B cell (primary cell): Measurements from ENCODE around the gene CXXC4. TPM values are rescaled to one million over a fixed set of nuclear protein-coding genes. Genes with fewer than 3 reads are reported as not detected.

Source experiments
- ATAC-seq: fragments of 200-7000 bp; cut with Tn5 transposase; one replicate; pipeline ENCODE4 v1.10.0; 2021; ENCODE audit warnings: low read depth, mild to moderate bottlenecking, moderate number of reproducible peaks, moderate library complexity
- CTCF ChIA-PET: fragments of 350-600 bp; sonication (Branson Sonifier 250); formaldehyde crosslinking; loops from one replicate; lab custom pipeline; 2021; ENCODE audit warnings: antibody characterized with exemption, inconsistent platforms; lab: Charles Lee
- POLR2A ChIA-PET: fragments of 350-600 bp; sonication (Branson Sonifier 250); formaldehyde crosslinking; loops from one replicate; lab custom pipeline; 2021; ENCODE audit warnings: antibody characterized with exemption; lab: Charles Lee
- DNase-seq: peaks from one replicate; pipeline ENCODE4 v3.0.0; 2013
- H2AFZ ChIP-seq: 2 replicates; pipeline ENCODE4 v1.6.1; 2012; ENCODE audit warnings: mild to moderate bottlenecking, low read depth, low read length; ENCODE audit not compliant: insufficient read depth, poor library complexity, severe bottlenecking
- H3K27ac ChIP-seq, 2 donors: 1 replicate in 1 of 2; 2 replicates in 1 of 2; pipeline ENCODE4 v1.5.1; 2012 to 2013; ENCODE audit warnings: low read length in 2 of 2, mild to moderate bottlenecking in 2 of 2, moderate library complexity in 1 of 2
- H3K27me3 ChIP-seq, 4 experiments: fragments of 200-600 bp in 1 of 4; sonication (generic) in 1 of 4; replicated peaks in 1 of 4; 1 replicate in 2 of 4; 2 replicates in 2 of 4; pipeline versions ENCODE4 v1.6.1 to v1.7.0; 2013 to 2016; ENCODE audit warnings: low read length in 3 of 4, mild to moderate bottlenecking in 2 of 4, mixed read lengths in 1 of 4, moderate library complexity in 1 of 4; ENCODE audit not compliant: insufficient read depth in 4 of 4, control insufficient read depth in 3 of 4; ENCODE audit errors: control extremely low read depth in 1 of 4
- H3K36me3 ChIP-seq, 2 experiments: replicated peaks in 1 of 2; 1 replicate in 1 of 2; 2 replicates in 1 of 2; pipeline versions ENCODE4 v1.6.1 to v1.7.1; 2013; ENCODE audit warnings: low read length in 1 of 2; ENCODE audit not compliant: insufficient read depth in 2 of 2, control insufficient read depth in 1 of 2; ENCODE audit errors: control extremely low read depth in 1 of 2, extremely low read depth in 1 of 2
- H3K4me1 ChIP-seq, 2 donors: fragments of 200-600 bp in 1 of 2; sonication (generic) in 1 of 2; 1 replicate in 1 of 2; 2 replicates in 1 of 2; pipeline versions ENCODE4 v1.5.1 to v1.6.1; 2013 to 2017; ENCODE audit warnings: low read length in 2 of 2; ENCODE audit not compliant: control insufficient read depth in 2 of 2, insufficient read depth in 2 of 2
- H3K4me2 ChIP-seq: replicated peaks from 2 replicates; pipeline ENCODE3; 2012; ENCODE audit warnings: mild to moderate bottlenecking, low read depth, low read length; ENCODE audit not compliant: poor library complexity, severe bottlenecking
- H3K4me3 ChIP-seq, 5 experiments: fragments of 200-600 bp in 1 of 5; sonication (generic) in 1 of 5; 1 replicate in 3 of 5; 2 replicates in 2 of 5; pipeline versions ENCODE4 v1.5.1 to v1.7.0; 2011 to 2016; ENCODE audit warnings: low read length in 4 of 5, mild to moderate bottlenecking in 4 of 5, low read depth in 2 of 5, control low read depth in 1 of 5, moderate library complexity in 1 of 5; ENCODE audit not compliant: insufficient read depth in 1 of 5; ENCODE audit errors: control extremely low read depth in 1 of 5, extremely low read depth in 1 of 5
- H3K79me2 ChIP-seq: fragments of 200-600 bp; sonication (generic); one replicate; pipeline ENCODE4 v1.6.0; 2016; ENCODE audit warnings: low read length; ENCODE audit not compliant: control insufficient read depth, insufficient read depth
- H3K9ac ChIP-seq: fragments of 200-600 bp; sonication (generic); 2 replicates; pipeline ENCODE4 v1.6.1; 2017; ENCODE audit warnings: mild to moderate bottlenecking, low read length, moderate library complexity
- H3K9me3 ChIP-seq, 3 donors: one replicate each; pipeline versions ENCODE4 v1.6.1 to v1.7.1; 2013; ENCODE audit warnings: low read length in 2 of 3; ENCODE audit not compliant: control insufficient read depth in 2 of 3, insufficient read depth in 1 of 3; ENCODE audit errors: control extremely low read depth in 1 of 3
- H4K20me1 ChIP-seq: 2 replicates; pipeline ENCODE4 v1.6.0; 2012; ENCODE audit warnings: mild to moderate bottlenecking, low read length; ENCODE audit not compliant: insufficient read depth, control insufficient read depth, poor library complexity, severe bottlenecking
- H3K27ac Mint-ChIP-seq: one replicate; pipeline ENCODE4 v1.8.0; 2021; ENCODE audit warnings: mixed read lengths
- H3K27me3 Mint-ChIP-seq: one replicate; pipeline ENCODE4 v1.8.0; 2021; ENCODE audit warnings: mixed read lengths
- H3K4me1 Mint-ChIP-seq: one replicate; pipeline ENCODE4 v1.8.0; 2021; ENCODE audit warnings: mixed read lengths
- H3K4me3 Mint-ChIP-seq: one replicate; pipeline ENCODE4 v1.8.0; 2021; ENCODE audit warnings: mixed read lengths
- H3K9me3 Mint-ChIP-seq: one replicate; pipeline ENCODE4 v1.8.0; 2022; ENCODE audit warnings: mixed read lengths; ENCODE audit not compliant: insufficient read depth
- CTCF ChIP-seq: fragments of 200-600 bp; IDR thresholded peaks from one replicate; pipeline ENCODE4 v1.8.0; 2022; ENCODE audit warnings: antibody characterized with exemption, mild to moderate bottlenecking
- EZH2 ChIP-seq: IDR thresholded peaks from 2 replicates; pipeline ENCODE4 v1.6.1; 2012; ENCODE audit warnings: borderline replicate concordance, low read depth, mild to moderate bottlenecking, moderate library complexity, low read length; ENCODE audit not compliant: insufficient read depth, poor library complexity, severe bottlenecking
- WGBS: methylation state at CpG from one replicate; pipeline ENCODE4 v1.1.5; 2013; ENCODE audit warnings: missing lambda C conversion rate; ENCODE audit not compliant: insufficient coverage; 5-methylcytosine and 5-hydroxymethylcytosine counted together
- intact Hi-C: fragments of 100-400 bp; cut with micrococcal nuclease; formaldehyde crosslinking; loops from one replicate; pipeline ENCODE4 v1.10.0; 2022
- polyA plus RNA-seq: library from polyadenylated mRNA; depleted of rRNA; stranded (reverse); fragments of >200 nt; gene quantifications from 2 replicates; pipeline ENCODE4 v1.2.3, GENCODE V29; 2012
- total RNA-seq, 2 donors: library from RNA; stranded (reverse); fragments of 120-200 nt in 1 of 2; gene quantifications; 1 replicate in 1 of 2; 2 replicates in 1 of 2; pipeline versions ENCODE4 v1.2.3 to v1.2.4, GENCODE V29; 2013 to 2022

CXXC4 gene
- total and polyA plus RNA-seq, 2 donors (not counting 1 experiment from before 2014, with no cell fraction given): not detected

GRCh38 chr4:104424989-104425388, 69.7 kb downstream of the CXXC4 start:
- H3K36me3 ChIP-seq: no peaks in the 10 kb centered on the region
- intact Hi-C loops: no loop called here
- no peak for ATAC-seq
- H3K4me3 ChIP-seq: no peak overlapping the region
- no peaks in the 10 kb centered on the region for H3K9me3 Mint-ChIP-seq
- ChIA-PET POLR2A (no interaction called here), CTCF (no interaction called here)
- H3K79me2 ChIP-seq: no peaks in the 10 kb centered on the region
- no peaks in the 10 kb centered on the region for H3K4me1 Mint-ChIP-seq
- H3K4me1 ChIP-seq: no peaks in the 10 kb centered on the region
- H3K27me3 Mint-ChIP-seq: no peaks in the 10 kb centered on the region
- no peak overlapping the region for H3K4me3 Mint-ChIP-seq
- no peak overlapping the region for H3K4me2 ChIP-seq
- no peak overlapping the region for H3K9ac ChIP-seq
- H4K20me1 ChIP-seq: no peaks in the 10 kb centered on the region
- H3K27ac ChIP-seq: no peak overlapping the region
- no peaks in the 10 kb centered on the region for H3K9me3 ChIP-seq
- no peak overlapping the region for H2AFZ ChIP-seq
- DNase-seq: no peak
- WGBS: 82% methylated on average over 3 of the region's 8 CpGs
- TF ChIP-seq CTCF: no peak
- TF ChIP-seq EZH2: no peak
- H3K27me3 ChIP-seq: no peaks in the 10 kb centered on the region
- H3K27ac Mint-ChIP-seq: no peak overlapping the region

GRCh38 chr4:104424475-104424941, 70.2 kb downstream of the CXXC4 start:
- Histone ChIP-seq H3K27ac (no peak overlapping the region), H3K4me3 (no peak overlapping the region), H3K36me3 (no peaks in the 10 kb centered on the region), H3K27me3 (no peaks in the 10 kb centered on the region), H4K20me1 (no peaks in the 10 kb centered on the region), H3K9ac (no peak overlapping the region), H3K9me3 (no peaks in the 10 kb centered on the region), H3K4me1 (no peaks in the 10 kb centered on the region), H2AFZ (no peak overlapping the region), H3K79me2 (no peaks in the 10 kb centered on the region), H3K4me2 (no peak overlapping the region)
- ATAC-seq: no peak
- no peaks in the 10 kb centered on the region for H3K9me3 Mint-ChIP-seq
- intact Hi-C loops: no loop called here
- no peaks in the 10 kb centered on the region for H3K4me1 Mint-ChIP-seq
- DNase-seq: no peak
- no peak overlapping the region for H3K4me3 Mint-ChIP-seq
- ChIA-PET POLR2A (no interaction called here), CTCF (no interaction called here)
- no peak for TF ChIP-seq CTCF
- no peak for TF ChIP-seq EZH2
- no peaks in the 10 kb centered on the region for H3K27me3 Mint-ChIP-seq
- H3K27ac Mint-ChIP-seq: no peak overlapping the region
- 75% methylated on average over 2 of the region's 7 CpGs for WGBS
